Camera-type eye (tissue), 1 donor: ENCODE measurements around the gene DIAPH1. TPM values are rescaled to one million over a fixed set of nuclear protein-coding genes. Genes with fewer than 3 reads are reported as not detected.

Source experiments
- total RNA-seq: library from RNA; depleted of rRNA; stranded (reverse); fragments of >200 nt; gene quantifications from one replicate; pipeline ENCODE4 v1.2.3, GENCODE V29; 2014

Gene DIAPH1
- 28.9 TPM for total RNA-seq

DNA sequence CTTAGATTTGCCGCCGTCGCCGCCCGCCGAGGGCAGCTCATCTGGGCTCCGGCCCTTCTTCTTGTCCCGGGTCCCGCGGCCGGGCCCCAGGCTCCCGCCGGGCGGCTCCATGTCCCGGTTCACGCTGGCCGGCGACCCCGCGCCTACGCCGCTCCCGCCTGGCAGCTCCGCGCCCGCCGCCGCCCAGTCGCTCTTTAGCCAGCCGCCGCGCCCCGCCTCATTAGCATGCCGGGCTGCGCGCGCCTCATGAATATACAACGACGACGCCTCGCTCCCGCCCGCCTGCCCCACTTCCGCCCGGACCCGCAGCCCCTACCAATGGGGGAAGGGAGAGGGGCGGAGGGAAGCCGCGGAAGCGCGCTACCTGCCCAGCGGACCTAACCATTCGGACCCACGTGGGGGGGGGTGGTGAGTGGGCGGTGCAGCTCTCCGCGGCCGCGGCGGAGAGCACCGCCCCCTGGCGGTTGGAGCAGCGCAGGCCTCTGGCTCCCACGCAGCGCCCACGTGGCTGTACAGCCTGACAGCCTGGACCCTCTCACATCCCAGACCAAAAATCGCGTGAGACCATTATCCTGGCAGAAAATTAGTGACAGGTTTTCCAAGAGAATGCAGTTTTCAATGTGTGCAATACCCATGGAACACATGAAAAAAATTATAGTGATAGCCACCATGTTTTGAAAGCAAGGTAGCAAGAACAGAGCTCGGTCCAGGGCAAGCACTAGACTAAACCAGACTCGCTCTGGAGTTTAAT lies at the start of gene DIAPH1:
TSS of gene DIAPH1 (minus strand) at position 197 of the 751 bp plus-strand sequence. CDS start at position 111, 86 bp downstream.

GRCh38 chr5:141650851-141651727 lies 32.3 kb upstream of the DIAPH1 start, which contains the start of gene FCHSD1:
Gene FCHSD1 (minus strand): TSS chr5:141651418. CDS start chr5:141651368, 50 bp downstream.

DNA sequence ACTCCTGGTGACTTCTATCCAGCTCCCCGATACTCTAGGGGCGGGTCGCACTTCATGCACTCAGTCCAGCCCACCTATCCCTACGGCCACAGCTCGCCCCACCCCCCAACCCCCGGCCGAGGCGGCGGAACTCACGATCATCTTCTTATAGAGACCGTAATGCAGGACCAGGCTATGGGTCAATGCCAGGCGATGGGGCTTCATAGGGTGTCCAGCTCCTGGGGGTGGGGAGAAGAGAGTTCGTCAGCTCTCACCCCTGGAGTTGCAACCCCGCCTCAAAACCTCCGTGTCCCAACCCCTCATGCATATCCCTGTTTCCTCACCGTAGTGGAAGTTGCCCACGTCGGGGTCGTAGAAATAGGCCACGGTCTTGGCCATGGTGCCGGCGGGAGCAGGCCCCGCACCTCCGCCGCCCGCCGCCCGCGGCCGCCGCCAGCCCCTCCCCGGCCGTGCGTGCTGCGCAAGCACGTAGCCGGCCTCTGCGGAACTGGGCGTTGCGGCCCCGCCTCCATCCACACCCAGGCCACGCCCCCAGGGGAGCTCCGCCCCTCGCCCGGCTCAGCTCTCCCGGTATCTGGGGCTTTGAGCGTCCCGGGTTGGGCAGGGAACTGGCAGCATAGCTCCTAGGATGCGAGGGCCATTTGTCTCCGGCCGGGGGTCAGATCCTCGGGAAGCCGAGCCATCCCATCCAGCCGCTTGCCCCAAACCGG lies 17.8 kb upstream of the DIAPH1 start, which contains the start of the genes HDAC3 and RELL2:
TSS of gene HDAC3 (minus strand) at position 437 of the 710 bp plus-strand sequence. CDS start at position 378, 59 bp downstream.
TSS of gene RELL2 (plus strand) at position 585 of the 710 bp plus-strand sequence. CDS start 1,229 bp downstream, outside the sequence.

DNA sequence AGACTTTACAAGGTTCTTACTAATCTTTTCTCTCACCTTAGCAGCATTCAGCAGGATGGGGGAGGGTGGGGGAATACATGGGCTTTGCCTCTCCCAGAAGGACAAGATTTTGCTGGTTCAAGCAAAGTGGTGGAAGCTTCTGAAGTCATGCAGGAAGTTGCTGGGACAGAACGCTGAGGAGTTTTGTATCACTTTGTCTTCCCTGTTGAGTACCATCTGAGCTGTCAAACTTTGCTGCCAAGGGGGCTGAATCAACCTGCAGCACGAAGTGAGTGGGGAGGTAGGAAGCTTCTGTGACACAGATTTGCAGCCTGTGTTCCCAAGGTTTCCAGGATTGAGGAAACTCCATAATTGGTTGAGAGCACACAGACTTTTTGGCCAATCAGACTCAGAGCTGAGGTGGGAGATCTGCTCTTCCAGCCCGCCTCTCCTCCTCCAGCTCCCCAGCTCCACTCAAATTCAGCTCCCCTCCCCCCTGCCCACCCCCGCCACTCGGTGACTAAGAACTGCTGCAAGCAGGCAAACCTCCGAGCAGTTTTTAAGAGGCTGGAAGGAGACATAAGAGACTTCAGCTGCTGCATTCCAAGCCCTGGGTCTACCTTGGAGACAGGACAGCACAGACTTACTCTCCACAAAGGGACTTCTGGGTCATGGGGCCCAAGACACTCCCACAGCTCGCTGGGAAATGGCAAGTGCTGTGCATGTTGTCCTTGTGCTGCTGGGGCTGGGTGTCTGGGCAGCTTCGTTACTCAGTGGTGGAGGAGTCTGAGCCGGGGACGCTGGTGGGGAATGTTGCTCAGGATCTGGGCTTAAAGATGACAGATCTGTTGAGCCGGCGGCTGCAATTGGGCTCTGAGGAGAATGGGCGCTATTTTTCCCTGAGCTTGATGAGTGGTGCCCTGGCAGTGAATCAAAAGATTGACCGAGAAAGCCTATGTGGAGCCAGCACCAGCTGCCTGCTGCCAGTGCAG lies 129.9 kb downstream of the DIAPH1 start, which contains the start of gene PCDHGC5:
TSS of gene PCDHGC5 (plus strand) at position 491 of the 971 bp plus-strand sequence. CDS start at position 651, 160 bp downstream.

GRCh38 chr5:141484641-141485311 lies 134.0 kb downstream of the DIAPH1 start, which contains the start of gene PCDHGC4:
Gene PCDHGC4 (plus strand): TSS chr5:141485030. CDS start chr5:141485174, 144 bp downstream.

GRCh38 chr5:141475625-141476131 lies 143.1 kb downstream of the DIAPH1 start, which contains the start of gene PCDHGC3:
Gene PCDHGC3 (plus strand): TSS chr5:141475966. CDS start chr5:141476117, 151 bp downstream.

Other genes with a start within 250 kb of the DIAPH1 start
- 14.2 TPM for gene PCDHGB3, start 248.8 kb downstream of the DIAPH1 start, total RNA-seq
- 13.2 TPM for gene PCDHGA6, start 245.1 kb downstream of the DIAPH1 start, total RNA-seq
- gene PCDHGA7, start 236.3 kb downstream of the DIAPH1 start, total RNA-seq = 11.2 TPM
- 20.7 TPM for gene PCDHGB4, start 231.3 kb downstream of the DIAPH1 start, total RNA-seq
- 10.1 TPM for gene PCDHGA8, start 226.4 kb downstream of the DIAPH1 start, total RNA-seq
- gene PCDHGB5, start 221.1 kb downstream of the DIAPH1 start, total RNA-seq = 23.4 TPM
- gene PCDHGA9, start 216.2 kb downstream of the DIAPH1 start, total RNA-seq = 21.7 TPM
- 15.1 TPM for gene PCDHGB6, start 211.0 kb downstream of the DIAPH1 start, total RNA-seq
- gene PCDHGA10, start 206.0 kb downstream of the DIAPH1 start, total RNA-seq = 15.6 TPM
- 26.6 TPM for gene PCDHGB7, start 201.3 kb downstream of the DIAPH1 start, total RNA-seq
- gene PCDHGA11, start 197.9 kb downstream of the DIAPH1 start, total RNA-seq = 19.0 TPM
- gene PCDHGA12, start 188.5 kb downstream of the DIAPH1 start, total RNA-seq = 12.6 TPM
- 79.3 TPM for gene PCDHGC3, start 143.0 kb downstream of the DIAPH1 start, total RNA-seq
- gene PCDHGC4, start 134.0 kb downstream of the DIAPH1 start, total RNA-seq = 25.1 TPM
- gene PCDHGC5, start 129.9 kb downstream of the DIAPH1 start, total RNA-seq = 6.6 TPM
- 51.2 TPM for gene HDAC3, start 17.8 kb upstream of the DIAPH1 start, total RNA-seq
- 4.0 TPM for gene RELL2, start 18.0 kb upstream of the DIAPH1 start, total RNA-seq
- 20.8 TPM for gene FCHSD1, start 32.4 kb upstream of the DIAPH1 start, total RNA-seq
- gene ARAP3, start 63.2 kb upstream of the DIAPH1 start, total RNA-seq = 8.0 TPM